ENCODE data around the gene CERS4. TPM values are rescaled to one million over a fixed set of nuclear protein-coding genes. Genes with fewer than 3 reads are reported as not detected.

Gene CERS4
- 3.1 and 16.1 TPM in 2 replicates for total RNA-seq

GRCh38 chr19:8208922-8209461 is at the start of gene CERS4:
Gene CERS4, plus strand, starts transcription at chr19:8209370. Its CDS starts 41,707 bp downstream, at chr19:8251077.

GRCh38 chr19:8307965-8308866 is 99.0 kb downstream of the CERS4 start, which contains the start of gene CD320:
Gene CD320, minus strand, starts transcription at chr19:8308358. Its CDS starts 68 bp downstream, at chr19:8308290.

Other genes starting within 250 kb of the CERS4 start
- gene ELAVL1, start 203.7 kb upstream of the CERS4 start, total RNA-seq = 24.2 and 41.4 TPM in 2 replicates
- not detected in 2 replicates for gene CCL25, start 156.6 kb upstream of the CERS4 start, total RNA-seq
- gene FBN3, start 59.8 kb upstream of the CERS4 start, total RNA-seq = under 0.01 TPM in 1 of 2 replicates, not detected in the other
- 21.7 and 32.7 TPM in 2 replicates for gene CD320, start 99.0 kb downstream of the CERS4 start, total RNA-seq
- 14.7 and 16.9 TPM in 2 replicates for gene NDUFA7, start 112.0 kb downstream of the CERS4 start, total RNA-seq
- 276 and 664 TPM in 2 replicates for gene RPS28, start 112.1 kb downstream of the CERS4 start, total RNA-seq
- 0.56 and 0.58 TPM in 2 replicates for gene KANK3, start 133.9 kb downstream of the CERS4 start, total RNA-seq
- gene ANGPTL4, start 154.8 kb downstream of the CERS4 start, total RNA-seq = 26.1 and 132 TPM in 2 replicates
- gene RAB11B, start 181.0 kb downstream of the CERS4 start, total RNA-seq = 29.5 and 34.7 TPM in 2 replicates
- gene MARCHF2, start 203.9 kb downstream of the CERS4 start, total RNA-seq = 64.0 and 167 TPM in 2 replicates
- gene HNRNPM, start 235.6 kb downstream of the CERS4 start, total RNA-seq = 26.5 and 117 TPM in 2 replicates